ENCODE data around the gene GZMB.

GRCh38 chr14:24607635-24608514 lies 26.1 kb downstream of the GZMB start:
- TF ChIP-seq EZH2phosphoT487 (IDR thresholded peaks at IDR 0.05; ENCODE audit: borderline replicate concordance) (no peak), CTCF (conservative IDR thresholded peaks at IDR 0.05; ENCODE audit: low read length) (no peak)
